ENCODE results near the gene NPAS4.
"Not testable (repeated sequence)": the region's sequence is repeated elsewhere in the genome, so short reads cannot be mapped to it uniquely, and the experiment has no call there.

NPAS4 gene

DNA sequence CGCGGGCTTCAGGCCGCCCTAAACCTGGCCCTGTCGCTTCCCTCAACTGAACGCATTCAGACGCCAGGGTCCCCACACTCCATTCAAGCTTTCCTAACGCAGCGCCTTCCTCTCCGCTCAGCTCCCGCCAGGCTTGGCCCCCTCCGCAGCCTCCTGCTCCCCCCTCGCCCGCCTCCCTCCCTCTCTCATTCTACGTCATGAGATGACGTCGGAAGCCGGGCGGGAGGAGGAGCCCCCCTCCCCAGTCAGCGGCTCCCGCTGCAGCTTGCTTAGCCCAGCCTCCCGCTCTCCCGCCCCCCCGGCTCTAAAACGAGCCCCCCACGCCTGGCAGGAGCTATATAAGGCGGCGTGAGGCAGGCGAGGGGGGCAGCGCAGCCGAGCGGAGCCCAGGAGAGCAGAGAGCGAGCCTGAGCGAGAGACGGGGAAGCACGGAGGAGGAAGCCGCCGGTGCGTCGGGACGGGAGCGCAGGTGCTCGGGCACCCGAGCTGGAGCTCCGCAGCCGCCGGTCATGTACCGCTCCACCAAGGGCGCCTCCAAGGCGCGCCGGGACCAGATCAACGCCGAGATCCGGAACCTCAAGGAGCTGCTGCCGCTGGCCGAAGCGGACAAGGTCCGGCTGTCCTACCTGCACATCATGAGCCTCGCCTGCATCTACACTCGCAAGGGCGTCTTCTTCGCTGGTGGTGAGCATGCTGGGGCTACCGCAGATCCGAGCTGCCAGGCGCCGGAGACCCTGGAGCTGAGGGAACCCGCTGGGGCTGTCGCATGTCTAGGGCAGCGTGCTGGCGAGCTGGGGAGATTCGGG lies at the start of gene NPAS4:
TSS of gene NPAS4 (plus strand) at position 365 of the 806 bp plus-strand sequence. CDS start at position 510, 145 bp downstream.
- FAIRE-seq (no peak), DNase-seq (ENCODE audit: low spot score) (no peak)

GRCh38 chr11:66371627-66372415 lies 49.0 kb upstream of the NPAS4 start, which contains the start of gene SLC29A2:
Gene SLC29A2, minus strand, starts transcription at chr11:66371760. Its CDS starts 169 bp downstream, at chr11:66371591.
- peak; percentile 92 for DNase-seq (ENCODE audit: low spot score)

GRCh38 chr11:66373265-66373664 lies 47.6 kb upstream of the NPAS4 start:
- no peak for FAIRE-seq
- DNase-seq (ENCODE audit: low spot score), result no peak

More at GRCh38 chr11:66371627-66372415, 49.0 kb upstream of the NPAS4 start, which contains the start of gene SLC29A2:
- FAIRE-seq, result no peak

GRCh38 chr11:66373690-66374287 lies 47.0 kb upstream of the NPAS4 start:
- not testable (repeated sequence) for DNase-seq (ENCODE audit: low spot score); FAIRE-seq

DNA sequence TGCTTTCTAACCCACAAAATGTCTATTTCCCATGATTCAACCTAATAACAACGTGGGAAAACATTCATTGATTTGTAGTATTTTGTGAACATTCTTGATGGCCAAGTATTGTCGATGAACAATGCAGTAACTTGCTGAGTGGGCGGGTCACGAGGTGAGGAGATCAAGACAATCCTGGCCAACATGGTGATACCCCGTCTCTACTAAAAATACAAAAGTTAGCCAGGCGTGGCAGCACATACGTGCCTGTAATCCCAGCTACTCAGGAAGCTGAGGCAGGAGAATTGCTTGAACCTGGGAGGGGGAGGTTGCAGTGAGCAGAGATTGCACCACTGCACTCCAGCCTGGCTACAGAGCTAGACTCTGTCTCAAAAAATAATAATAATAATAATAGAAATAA lies 40.6 kb upstream of the NPAS4 start:
- not testable (repeated sequence) for DNase-seq (ENCODE audit: low spot score)
- FAIRE-seq, result peak; percentile 68

GRCh38 chr11:66384316-66384715 lies 36.5 kb upstream of the NPAS4 start:
- not testable (repeated sequence) for DNase-seq (ENCODE audit: low spot score); FAIRE-seq

DNA sequence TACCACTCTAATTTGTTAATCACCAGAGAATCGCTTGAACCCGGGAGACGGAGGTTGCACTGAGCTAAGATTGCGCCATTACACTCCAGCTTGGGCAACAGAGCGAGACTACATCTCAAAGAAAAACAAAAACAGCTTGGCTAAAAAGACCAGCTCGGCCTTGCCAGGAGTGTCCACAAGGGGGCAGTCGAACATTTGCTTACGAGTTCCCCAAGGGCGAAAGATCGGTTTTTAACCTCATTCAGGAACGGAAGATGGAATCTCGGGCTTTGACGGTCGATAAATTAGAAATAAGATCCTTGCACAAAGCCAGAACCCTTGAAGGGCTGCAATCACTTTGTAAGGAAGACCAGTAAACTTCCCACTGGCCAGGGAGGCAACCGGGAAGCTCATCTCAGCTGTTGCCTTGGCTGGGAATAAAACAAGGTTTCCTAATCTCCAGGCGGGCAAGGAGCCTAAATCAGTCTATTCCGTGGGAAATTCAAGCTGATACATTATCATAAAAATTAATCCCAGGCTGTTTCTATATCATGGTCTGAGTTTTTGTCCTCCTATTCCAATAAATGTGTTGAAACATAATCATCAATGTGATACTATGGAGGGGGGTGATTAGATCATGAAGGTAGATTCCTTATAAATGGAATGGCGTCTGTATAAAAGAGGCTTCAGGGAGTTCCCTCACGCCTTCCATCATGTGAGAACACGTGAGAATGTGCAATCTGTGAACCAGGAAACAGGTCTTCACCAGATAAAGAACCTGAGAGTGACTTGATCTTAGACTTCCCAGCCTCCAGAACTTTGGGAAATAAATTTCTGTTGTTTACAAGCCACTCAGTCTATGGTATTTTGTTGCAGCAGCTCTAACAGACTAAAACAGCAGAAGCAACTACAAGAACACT lies 34.4 kb upstream of the NPAS4 start:
- FAIRE-seq (no peak), DNase-seq (ENCODE audit: low spot score) (peak; percentile 71)

DNA sequence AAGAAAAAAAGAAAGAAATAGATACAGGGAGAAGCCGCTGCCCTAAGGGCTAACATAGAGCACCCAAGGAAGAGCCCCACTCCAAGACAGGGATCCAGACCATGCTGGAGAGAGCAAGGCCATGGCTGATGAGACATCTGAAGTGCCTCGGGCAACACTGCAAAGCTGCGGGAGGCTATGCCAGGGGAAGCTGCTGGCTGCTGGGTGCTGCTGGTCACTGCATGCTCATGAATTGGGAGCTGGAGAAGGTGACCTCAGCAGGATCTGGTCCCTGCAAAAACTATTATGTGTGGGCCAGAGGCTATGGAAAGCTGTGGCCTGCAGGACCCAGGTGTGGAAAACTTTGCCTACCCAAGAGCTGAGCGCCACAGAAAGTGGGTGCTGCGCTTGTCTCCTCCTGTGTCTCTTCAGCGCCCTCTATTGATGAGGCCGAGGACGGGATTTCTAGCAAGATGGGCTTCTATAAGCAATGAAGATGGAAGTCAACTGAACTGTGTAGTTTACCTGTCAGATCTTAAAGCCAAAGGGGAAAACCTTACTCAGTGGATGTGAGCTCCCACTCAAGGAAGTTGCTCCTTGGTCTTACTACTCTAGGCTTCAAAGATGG lies 32.0 kb upstream of the NPAS4 start:
- FAIRE-seq (no peak), DNase-seq (ENCODE audit: low spot score) (peak; percentile 55)

- no peak for FAIRE-seq
- no peak for DNase-seq (ENCODE audit: low spot score)
These were observed 29.5 kb upstream of the NPAS4 start for GRCh38 chr11:66391322-66391721.

DNA sequence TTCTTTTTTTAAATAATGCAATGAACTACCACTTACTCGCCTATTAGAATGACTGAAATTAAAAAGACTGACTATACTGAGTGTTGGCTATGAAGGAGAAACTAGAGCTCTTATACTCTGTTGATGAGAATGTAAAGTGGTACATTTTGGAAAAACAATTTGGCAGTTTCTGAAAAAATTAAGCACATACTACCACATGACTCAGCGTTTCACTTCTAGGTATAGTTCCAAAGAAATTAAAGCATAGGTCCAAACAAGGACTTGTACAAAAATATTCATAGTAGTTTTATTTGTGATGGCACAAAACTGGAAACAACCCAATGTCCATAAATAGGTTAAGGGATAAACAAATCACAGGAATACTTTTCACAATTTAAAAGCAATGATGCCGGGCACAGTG lies 26.9 kb upstream of the NPAS4 start:
- FAIRE-seq (no peak), DNase-seq (ENCODE audit: low spot score) (no peak)

GRCh38 chr11:66407651-66408050 lies 13.2 kb upstream of the NPAS4 start:
- FAIRE-seq (no peak), DNase-seq (ENCODE audit: low spot score) (no peak)

DNA sequence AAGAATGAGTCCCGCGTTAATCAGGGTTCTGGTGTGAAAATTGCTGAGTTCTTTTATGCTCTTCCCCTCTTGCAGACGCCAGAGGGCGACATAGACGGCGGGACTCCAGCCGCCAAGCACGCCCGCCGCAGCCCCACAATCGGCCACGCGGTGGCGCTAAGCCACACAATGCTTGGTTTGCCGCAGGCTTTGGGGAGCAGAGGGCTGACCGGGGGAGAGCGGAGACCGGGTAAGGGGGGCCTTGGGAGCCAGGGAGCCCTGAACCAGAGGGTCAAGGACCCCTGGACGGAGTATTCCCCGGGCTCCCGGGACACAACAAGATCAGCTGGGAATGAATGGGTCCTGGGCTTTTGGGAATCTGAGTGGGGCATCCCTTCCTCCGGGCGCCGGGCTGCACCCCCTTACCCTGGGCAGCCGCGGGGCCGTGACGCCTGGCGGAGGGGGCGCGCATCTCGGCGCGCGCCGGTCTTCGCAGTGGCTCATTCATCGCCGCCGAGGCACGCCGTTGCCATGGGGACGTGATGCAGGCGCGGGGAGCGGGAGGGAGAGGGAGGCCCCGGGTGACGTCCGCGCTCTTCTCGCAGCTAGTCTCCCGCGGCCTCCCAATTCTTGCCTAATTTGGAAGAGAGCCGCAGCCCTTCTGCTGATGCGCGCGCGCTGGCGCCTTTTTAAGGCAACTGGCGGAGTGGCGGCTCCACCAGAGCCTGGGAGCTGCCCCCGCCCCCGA lies 12.2 kb upstream of the NPAS4 start:
- FAIRE-seq, result peak; percentile 82

GRCh38 chr11:66409226-66409625 lies 11.6 kb upstream of the NPAS4 start:
- no peak for DNase-seq (ENCODE audit: low spot score)
- no peak for FAIRE-seq

More for the DNA sequence above, 12.2 kb upstream of the NPAS4 start:
- DNase-seq (ENCODE audit: low spot score), result peak; percentile 95

DNA sequence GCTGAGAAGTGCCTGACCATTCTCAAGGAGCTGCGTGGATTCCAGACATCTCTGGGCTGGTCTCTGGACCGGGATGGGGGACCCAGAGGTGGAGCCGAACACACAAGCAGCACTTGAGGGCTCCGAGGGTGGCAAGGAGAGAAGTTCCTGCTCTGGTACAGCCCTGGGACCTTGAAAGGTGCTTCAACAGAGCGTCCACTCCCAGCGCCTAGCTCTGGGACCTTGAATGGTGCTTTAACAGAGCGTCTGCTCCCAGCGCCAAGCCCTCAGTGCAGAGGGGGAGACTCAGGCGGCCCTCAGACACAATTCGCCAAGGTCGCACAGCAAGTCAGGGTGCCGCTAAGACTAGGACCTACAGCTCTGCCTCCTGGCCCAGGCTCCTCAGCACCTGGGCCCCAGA lies 10.6 kb upstream of the NPAS4 start:
- no peak for DNase-seq (ENCODE audit: low spot score)

GRCh38 chr11:66411323-66411722 lies 9.5 kb upstream of the NPAS4 start:
- FAIRE-seq, result no peak

More for the DNA sequence above, 10.6 kb upstream of the NPAS4 start:
- no peak for FAIRE-seq

GRCh38 chr11:66412110-66412509 lies 8.7 kb upstream of the NPAS4 start:
- FAIRE-seq, result no peak
- DNase-seq (ENCODE audit: low spot score), result no peak

More at GRCh38 chr11:66411323-66411722, 9.5 kb upstream of the NPAS4 start:
- DNase-seq (ENCODE audit: low spot score), result no peak

DNA sequence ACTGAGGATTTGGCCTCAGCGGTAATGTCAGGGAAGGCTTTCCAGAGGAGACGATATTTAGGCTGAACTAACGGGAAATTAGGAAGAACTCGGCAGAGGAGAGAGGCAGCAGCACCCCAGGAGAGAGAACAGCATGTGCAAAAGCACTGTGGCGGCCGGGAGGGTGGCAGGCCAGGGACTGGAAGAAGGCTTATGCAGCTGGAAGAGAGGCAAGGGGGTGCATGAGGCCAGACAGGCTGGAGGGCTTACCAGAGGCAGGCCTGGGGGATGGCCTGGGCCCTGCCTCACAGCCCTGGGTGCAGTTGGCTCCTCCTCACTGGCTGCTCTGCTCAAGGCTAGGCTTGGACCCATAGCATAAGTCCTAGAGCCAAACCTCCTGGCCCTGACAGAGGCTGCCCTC lies 7.7 kb upstream of the NPAS4 start:
- no peak for FAIRE-seq
- no peak for DNase-seq (ENCODE audit: low spot score)

- no peak for DNase-seq (ENCODE audit: low spot score)
These were observed 6.5 kb upstream of the NPAS4 start for GRCh38 chr11:66414120-66414934.

DNA sequence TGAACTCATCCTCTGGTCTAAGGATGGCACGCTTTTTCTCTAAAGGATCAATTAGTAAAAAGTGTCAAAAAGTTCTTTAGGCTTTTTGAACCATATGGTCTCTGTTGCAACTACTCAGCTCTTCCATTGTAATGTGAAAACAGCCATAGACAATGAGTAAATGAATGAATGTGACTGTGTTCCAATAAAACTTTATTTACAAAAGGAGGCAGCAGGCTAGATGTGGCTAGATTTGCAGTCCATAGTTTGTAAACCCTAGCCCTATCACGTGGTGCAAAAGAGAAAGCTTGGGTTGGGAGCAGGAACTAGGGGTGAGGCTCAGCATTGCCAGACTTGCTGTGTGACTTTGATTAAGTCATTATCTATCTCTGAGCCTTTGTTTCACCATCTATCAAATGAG lies 5.4 kb upstream of the NPAS4 start:
- FAIRE-seq (no peak), DNase-seq (ENCODE audit: low spot score) (no peak)

More at GRCh38 chr11:66414120-66414934, 6.5 kb upstream of the NPAS4 start:
- no peak for FAIRE-seq
